ENCODE data around the gene LY6G5B.

Gene LY6G5B

GRCh38 chr6:31683591-31683990 is 13.8 kb downstream of the LY6G5B start:
- no peak overlapping the region for H3K4me3 ChIP-seq (ENCODE audit: low read depth, low read length)
- TF ChIP-seq, protein P1, sequence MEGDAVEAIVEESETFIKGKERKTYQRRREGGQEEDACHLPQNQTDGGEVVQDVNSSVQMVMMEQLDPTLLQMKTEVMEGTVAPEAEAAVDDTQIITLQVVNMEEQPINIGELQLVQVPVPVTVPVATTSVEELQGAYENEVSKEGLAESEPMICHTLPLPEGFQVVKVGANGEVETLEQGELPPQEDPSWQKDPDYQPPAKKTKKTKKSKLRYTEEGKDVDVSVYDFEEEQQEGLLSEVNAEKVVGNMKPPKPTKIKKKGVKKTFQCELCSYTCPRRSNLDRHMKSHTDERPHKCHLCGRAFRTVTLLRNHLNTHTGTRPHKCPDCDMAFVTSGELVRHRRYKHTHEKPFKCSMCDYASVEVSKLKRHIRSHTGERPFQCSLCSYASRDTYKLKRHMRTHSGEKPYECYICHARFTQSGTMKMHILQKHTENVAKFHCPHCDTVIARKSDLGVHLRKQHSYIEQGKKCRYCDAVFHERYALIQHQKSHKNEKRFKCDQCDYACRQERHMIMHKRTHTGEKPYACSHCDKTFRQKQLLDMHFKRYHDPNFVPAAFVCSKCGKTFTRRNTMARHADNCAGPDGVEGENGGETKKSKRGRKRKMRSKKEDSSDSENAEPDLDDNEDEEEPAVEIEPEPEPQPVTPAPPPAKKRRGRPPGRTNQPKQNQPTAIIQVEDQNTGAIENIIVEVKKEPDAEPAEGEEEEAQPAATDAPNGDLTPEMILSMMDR (IDR thresholded peaks at IDR 0.05; ENCODE audit: insufficient read depth, low read depth, low read length, missing control alignments), result no peak
- DNase-seq (ENCODE audit: low read depth), result no peak

DNA sequence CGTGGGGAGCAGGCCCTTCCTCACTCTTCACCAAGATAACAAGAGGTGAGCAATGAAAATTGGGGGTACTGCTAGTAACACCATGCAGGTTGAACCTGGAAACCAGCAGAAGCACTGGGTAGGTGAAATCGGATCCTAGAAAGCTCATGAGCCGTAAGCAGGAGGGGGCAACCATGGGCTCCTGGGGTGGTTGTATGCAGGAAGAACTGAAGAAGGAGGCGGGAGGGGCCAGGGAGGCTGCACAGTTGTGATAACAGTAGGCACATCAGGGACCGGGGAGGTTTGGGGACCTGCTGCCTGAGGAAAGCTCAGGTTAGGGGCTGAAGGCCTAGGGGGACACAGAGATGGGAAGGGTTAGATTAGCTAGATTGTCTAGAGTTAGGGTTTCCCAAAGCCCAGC is 16.7 kb downstream of the LY6G5B start:
- no peak for DNase-seq (ENCODE audit: low read depth)
- TF ChIP-seq, protein P1 (IDR thresholded peaks at IDR 0.05; ENCODE audit: insufficient read depth, low read depth, low read length, missing control alignments), result no peak
- no peak overlapping the region for H3K4me3 ChIP-seq (ENCODE audit: low read depth, low read length)

- no peak for DNase-seq (ENCODE audit: low read depth)
- TF ChIP-seq, protein P1 (IDR thresholded peaks at IDR 0.05; ENCODE audit: insufficient read depth, low read depth, low read length, missing control alignments), result no peak
- no peak overlapping the region for H3K4me3 ChIP-seq (ENCODE audit: low read depth, low read length)
Measured at GRCh38 chr6:31687321-31687720, 17.5 kb downstream of the LY6G5B start.

- TF ChIP-seq, protein P1 (IDR thresholded peaks at IDR 0.05; ENCODE audit: insufficient read depth, low read depth, low read length, missing control alignments), result no peak
- DNase-seq (ENCODE audit: low read depth), result no peak
- no peak overlapping the region for H3K4me3 ChIP-seq (ENCODE audit: low read depth, low read length)
Measured at GRCh38 chr6:31687860-31688693, 18.3 kb downstream of the LY6G5B start.

- DNase-seq (ENCODE audit: low read depth), result no peak
- TF ChIP-seq, protein P1 (IDR thresholded peaks at IDR 0.05; ENCODE audit: insufficient read depth, low read depth, low read length, missing control alignments), result peak; percentile 52
- H3K4me3 ChIP-seq (ENCODE audit: low read depth, low read length), result no peak overlapping the region
Measured at GRCh38 chr6:31689249-31690110, 19.7 kb downstream of the LY6G5B start.

- TF ChIP-seq, protein P1 (IDR thresholded peaks at IDR 0.05; ENCODE audit: insufficient read depth, low read depth, low read length, missing control alignments), result no peak
- no peak overlapping the region for H3K4me3 ChIP-seq (ENCODE audit: low read depth, low read length)
- no peak for DNase-seq (ENCODE audit: low read depth)
Measured at GRCh38 chr6:31690231-31691077, 20.7 kb downstream of the LY6G5B start.
